Right lobe of liver (tissue), 6 donors: Measurements from ENCODE around the gene PRDM13. TPM values are rescaled to one million over a fixed set of nuclear protein-coding genes. Genes with fewer than 3 reads are reported as not detected.

ENCODE experiments used
- ATAC-seq, 4 donors: fragments of 200-7000 bp; cut with Tn5 transposase; one replicate each; pipeline ENCODE4 v1.9.1; 2020; ENCODE audit warnings: mild to moderate bottlenecking in 4 of 4, moderate library complexity in 4 of 4
- DNase-seq, 3 donors: peaks; one replicate each; pipeline ENCODE4 v3.0.0-alpha.2; 2020
- H3K27ac ChIP-seq, 3 donors: fragments of 200-600 bp; one replicate each; pipeline ENCODE4 v1.8.0; 2022
- H3K27me3 ChIP-seq, 2 donors: fragments of 200-600 bp; one replicate each; pipeline ENCODE4 v1.8.0; 2022
- H3K36me3 ChIP-seq, 4 donors: fragments of 200-600 bp; sonication (generic) in 1 of 4; one replicate each; pipeline versions ENCODE4 v1.5.1 to v1.8.0; 2017 to 2022; ENCODE audit warnings: control low read depth in 1 of 4
- H3K4me1 ChIP-seq, 4 donors: fragments of 200-600 bp; sonication (generic) in 1 of 4; one replicate each; pipeline versions ENCODE4 v1.5.1 to v1.8.0; 2017 to 2022; ENCODE audit warnings: control low read depth in 1 of 4
- H3K4me3 ChIP-seq, 3 donors: fragments of 200-600 bp; one replicate each; pipeline ENCODE4 v1.8.0; 2022
- H3K9me3 ChIP-seq, 4 donors: fragments of 200-600 bp; sonication (generic) in 1 of 4; one replicate each; pipeline versions ENCODE4 v1.5.1 to v1.8.0; 2017 to 2022; ENCODE audit warnings: control low read depth in 1 of 4
- POLR2A ChIP-seq: fragments of 450-650 bp; IDR thresholded peaks from one replicate; pipeline ENCODE4 v1.6.1; 2017; ENCODE audit warnings: antibody characterized with exemption, mild to moderate bottlenecking
- WGBS: methylation state at CpG from one replicate; pipeline ENCODE4 v1.1.6; 2018; ENCODE audit warnings: low coverage, low lambda C conversion rate; ENCODE audit not compliant: insufficient coverage; ENCODE audit errors: missing lambda C conversion rate; 5-methylcytosine and 5-hydroxymethylcytosine counted together
- intact Hi-C, 2 donors: fragments of 100-400 bp; cut with DNase I; formaldehyde crosslinking; loops; one replicate each; pipeline versions ENCODE4 v1.11.2 to v1.14.1; 2022
- total RNA-seq, 6 experiments: library from RNA; depleted of rRNA in 2 of 6; stranded (reverse); fragments of >200 nt in 2 of 6; fragmentation: NEBNext Ultra II Directional in 3 of 6; extraction: Animal tissue kit (Norgen Biotek cat#: 25700) in 3 of 6; gene quantifications; one replicate each; pipeline versions ENCODE4 v1.1.0 to v1.2.4, GENCODE V29; 2016 to 2023
- TF ChIP-seq, protein P1 (sequence below), 4 donors: fragments of 200-600 bp in 3 of 4; fragments of 450-650 bp in 1 of 4; IDR thresholded peaks; one replicate each; pipeline versions ENCODE4 v1.5.1 to v1.8.0; 2016 to 2022; ENCODE audit warnings: antibody characterized with exemption in 4 of 4, mild to moderate bottlenecking in 2 of 4
- donor health status: DM: no; HTN: yes; CAD: no.
- donor health status: DM: no; HTN: no; CAD: no.
- donor health status: DM: no; HTN: no; CAD: no.
- donor health status: DM: no; HTN: yes; CAD: no.
- donor health status: DM: no; HTN: yes; CAD: no.

The PRDM13 gene
- total RNA-seq, 6 experiments from 2014 or later = not detected

DNA sequence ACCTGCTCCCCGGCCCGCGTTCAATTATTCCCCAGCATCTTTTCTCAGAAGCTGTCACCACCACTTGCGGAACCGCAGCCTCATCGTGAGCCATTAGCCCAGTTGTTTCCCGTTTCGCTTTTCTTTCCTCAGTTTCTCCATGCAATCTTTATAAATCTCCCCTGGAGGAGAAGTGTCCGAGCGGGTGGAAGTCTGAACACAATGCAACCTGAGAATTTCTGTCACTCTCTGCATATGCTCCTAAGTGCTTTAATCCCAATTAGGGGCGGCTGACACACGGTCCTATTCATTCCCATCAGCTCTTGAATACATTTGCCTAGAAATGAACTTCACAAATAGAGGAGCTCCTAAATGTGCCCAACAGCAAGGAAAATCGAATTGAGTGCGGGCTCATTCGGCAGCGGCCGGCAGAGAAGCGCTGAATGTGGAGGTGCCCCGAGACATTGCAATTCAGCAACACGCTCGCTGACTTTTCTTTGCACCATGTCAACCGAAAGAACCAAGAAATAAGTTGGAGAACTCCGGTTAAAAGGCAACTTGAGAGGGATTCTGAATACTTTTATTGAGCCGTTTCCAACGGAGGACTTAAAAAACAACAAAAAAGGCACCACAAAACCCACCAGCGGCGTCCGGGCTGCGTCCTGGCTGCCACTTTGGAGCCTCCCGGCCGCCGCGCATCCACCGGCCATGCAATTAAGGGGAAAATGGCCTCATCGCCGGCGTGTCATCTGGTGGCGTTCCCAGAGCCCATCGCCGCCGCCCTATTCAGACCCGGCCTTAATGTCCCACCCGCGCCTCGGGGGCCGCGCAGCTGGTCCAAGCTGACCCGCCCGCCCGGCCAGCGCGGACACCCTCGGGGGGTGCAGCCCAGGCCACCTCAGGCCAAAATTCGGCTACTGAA, 3.9 kb upstream of the PRDM13 start:
- no peaks in the 10 kb centered on the region for H3K36me3 ChIP-seq
- peak overlapping the region in 1 of 3 donors; percentile 33 for H3K4me3 ChIP-seq
- intact Hi-C loops = no loop called here
- no peaks in the 10 kb centered on the region for H3K9me3 ChIP-seq
- peak in 2 of 4 donors; percentile 25 to 29 for ATAC-seq
- no peak overlapping the region for H3K27ac ChIP-seq
- TF ChIP-seq POLR2A = no peak
- TF ChIP-seq, protein P1, sequence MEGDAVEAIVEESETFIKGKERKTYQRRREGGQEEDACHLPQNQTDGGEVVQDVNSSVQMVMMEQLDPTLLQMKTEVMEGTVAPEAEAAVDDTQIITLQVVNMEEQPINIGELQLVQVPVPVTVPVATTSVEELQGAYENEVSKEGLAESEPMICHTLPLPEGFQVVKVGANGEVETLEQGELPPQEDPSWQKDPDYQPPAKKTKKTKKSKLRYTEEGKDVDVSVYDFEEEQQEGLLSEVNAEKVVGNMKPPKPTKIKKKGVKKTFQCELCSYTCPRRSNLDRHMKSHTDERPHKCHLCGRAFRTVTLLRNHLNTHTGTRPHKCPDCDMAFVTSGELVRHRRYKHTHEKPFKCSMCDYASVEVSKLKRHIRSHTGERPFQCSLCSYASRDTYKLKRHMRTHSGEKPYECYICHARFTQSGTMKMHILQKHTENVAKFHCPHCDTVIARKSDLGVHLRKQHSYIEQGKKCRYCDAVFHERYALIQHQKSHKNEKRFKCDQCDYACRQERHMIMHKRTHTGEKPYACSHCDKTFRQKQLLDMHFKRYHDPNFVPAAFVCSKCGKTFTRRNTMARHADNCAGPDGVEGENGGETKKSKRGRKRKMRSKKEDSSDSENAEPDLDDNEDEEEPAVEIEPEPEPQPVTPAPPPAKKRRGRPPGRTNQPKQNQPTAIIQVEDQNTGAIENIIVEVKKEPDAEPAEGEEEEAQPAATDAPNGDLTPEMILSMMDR (IDR thresholded peaks at IDR 0.05) = no peak
- H3K27me3 ChIP-seq = peaks cover 0 to 60% of the 10 kb centered on the region in 2 donors
- WGBS = 7% methylated on average over 35 of the region's 54 CpGs
- peaks cover 0 to 22% (median 5%) of the 10 kb centered on the region in 4 donors for H3K4me1 ChIP-seq
- no peak for DNase-seq

DNA sequence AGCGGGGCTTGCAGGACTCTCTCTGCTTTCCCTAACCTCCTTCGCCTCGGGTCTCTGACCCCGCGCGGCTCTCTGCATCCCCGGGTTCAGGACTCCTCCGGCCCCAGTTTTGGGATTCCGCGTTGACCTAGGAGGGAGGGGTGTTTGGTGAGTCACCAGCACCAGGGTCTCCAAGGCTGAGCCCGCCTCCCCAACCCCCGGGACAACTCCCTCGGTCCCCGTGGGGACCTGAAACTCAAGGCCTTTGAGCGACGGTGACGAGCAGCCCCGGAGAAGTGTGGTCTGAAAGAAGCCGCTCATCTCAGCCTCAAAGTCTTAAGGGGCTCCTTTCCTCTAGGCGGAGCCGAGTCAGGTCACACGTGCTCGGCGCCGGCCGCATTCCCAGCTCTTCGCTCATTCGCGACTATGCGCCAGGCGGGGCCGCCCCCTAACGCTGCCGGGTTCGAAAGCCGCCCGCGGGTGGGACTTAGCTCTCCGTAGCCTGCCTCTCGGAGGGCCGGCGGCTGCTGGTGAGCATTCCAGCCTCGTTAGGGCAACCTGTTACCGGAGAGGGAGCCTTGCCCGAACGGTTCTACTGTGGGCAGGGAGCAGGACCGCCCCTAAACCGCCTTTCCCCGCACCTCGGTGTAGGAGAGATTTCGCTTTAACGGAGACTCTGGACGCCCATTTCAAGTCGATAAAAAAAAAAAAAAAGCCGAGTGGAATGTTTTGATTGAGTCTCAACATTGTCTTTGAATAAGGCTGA, 3.0 kb upstream of the PRDM13 start:
- Histone ChIP-seq H3K4me1 (peaks cover 0 to 22% (median 5%) of the 10 kb centered on the region in 4 donors), H3K36me3 (no peaks in the 10 kb centered on the region), H3K27ac (no peak overlapping the region), H3K9me3 (no peaks in the 10 kb centered on the region), H3K4me3 (peak overlapping the region in 2 of 3 donors; percentile 30 to 33), H3K27me3 (peaks cover 0 to 67% of the 10 kb centered on the region in 2 donors)
- intact Hi-C loops = no loop called here
- TF ChIP-seq, protein P1 (IDR thresholded peaks at IDR 0.05) = no peak
- no peak for TF ChIP-seq POLR2A
- DNase-seq (peak in 1 of 3 donors; percentile 45), ATAC-seq (peak; percentile 52 to 59 (median 56))
- WGBS = 0% methylated on average over 10 of the region's 55 CpGs

DNA sequence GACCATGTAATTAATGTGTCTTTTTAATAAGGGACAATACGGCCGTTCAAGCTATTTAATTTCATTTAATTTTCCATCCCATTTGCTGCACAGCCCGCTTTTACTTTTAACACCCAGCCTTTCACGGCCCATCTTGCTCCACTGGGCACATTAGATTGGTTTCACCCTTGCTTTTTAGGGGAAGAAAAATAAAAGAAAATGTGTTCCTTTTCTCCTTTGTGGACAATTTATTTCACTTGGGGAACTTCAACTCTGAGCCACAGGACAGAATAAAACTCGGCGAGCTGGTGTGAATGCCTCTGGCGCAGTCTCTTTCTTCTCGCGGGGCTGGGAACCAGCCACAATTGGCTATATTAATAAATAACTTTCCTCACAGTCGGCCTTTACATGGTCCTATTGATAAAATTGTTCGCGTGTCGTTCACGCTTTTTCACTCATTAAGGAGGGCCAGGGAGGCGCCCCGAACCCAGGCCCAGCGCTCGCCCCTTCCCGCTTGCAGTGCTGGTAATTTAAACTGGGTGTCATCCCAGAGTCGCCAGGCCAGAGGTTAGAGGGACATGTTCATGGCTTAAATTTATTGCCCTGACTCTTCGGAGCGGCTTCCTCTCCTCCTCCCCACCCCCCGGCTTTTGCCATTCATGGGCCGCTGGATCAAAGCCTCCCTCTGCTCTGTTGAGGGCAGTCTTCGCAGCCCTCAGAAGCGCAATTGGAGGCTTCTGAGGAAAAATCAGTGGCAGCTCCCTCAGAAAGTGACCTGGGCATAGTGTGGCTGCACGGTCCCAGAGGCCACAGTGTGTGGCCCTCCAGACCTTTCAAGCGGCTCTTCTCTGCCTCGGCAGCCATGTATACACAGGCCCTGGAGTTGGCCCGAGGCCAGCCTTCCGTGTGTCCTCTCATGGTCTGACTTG, 2.2 kb upstream of the PRDM13 start:
- H3K27me3 ChIP-seq = peaks cover 0 to 69% of the 10 kb centered on the region in 2 donors
- H3K9me3 ChIP-seq = no peaks in the 10 kb centered on the region
- peak overlapping the region in 2 of 3 donors; percentile 30 to 33 for H3K4me3 ChIP-seq
- ATAC-seq (no peak), DNase-seq (no peak)
- intact Hi-C loops = no loop called here
- H3K4me1 ChIP-seq = peaks cover 0 to 22% (median 5%) of the 10 kb centered on the region in 4 donors
- 3% methylated on average over 19 of the region's 31 CpGs for WGBS
- TF ChIP-seq POLR2A = no peak
- TF ChIP-seq, protein P1 (IDR thresholded peaks at IDR 0.05) = no peak
- H3K36me3 ChIP-seq = no peaks in the 10 kb centered on the region
- H3K27ac ChIP-seq = no peak overlapping the region
